ENCODE results near the gene PARD3B. TPM values are rescaled to one million over a fixed set of nuclear protein-coding genes. Genes with fewer than 3 reads are reported as not detected.
A peak's percentile ranks its signal among the peaks of the same experiment; 100 is the strongest.

Gene PARD3B
- total and polyA plus RNA-seq, 2 of the 8 experiments (the other 6 are each of a cell fraction or from before 2014, with no cell fraction given): 1.2 to 5.7 TPM

DNA sequence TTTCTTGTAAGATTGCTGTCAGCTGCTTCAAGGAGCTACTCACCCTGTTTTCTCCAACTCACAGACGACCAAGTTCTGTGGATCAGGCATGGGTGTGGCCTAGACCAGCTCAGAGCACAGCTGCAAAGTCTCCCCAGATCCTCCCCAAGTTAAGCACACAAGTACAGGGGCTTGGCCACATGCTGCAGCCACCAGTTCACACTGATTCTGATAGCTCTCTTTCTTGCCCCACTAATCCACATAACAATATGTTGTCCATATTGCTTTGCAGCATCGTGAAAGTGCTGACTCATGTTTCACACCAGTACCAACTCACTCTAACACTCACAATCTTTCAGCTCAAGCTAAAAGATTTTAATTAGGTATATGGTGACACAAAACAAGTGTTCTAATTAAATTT, 437.0 kb downstream of the PARD3B start:
- Histone ChIP-seq H3K23ac (ENCODE audit: insufficient read length) (no peak overlapping the region), H4K5ac (ENCODE audit: insufficient read length, low read depth, low read length) (peak overlapping the region; percentile 9), H2AFZ (ENCODE audit: low read length) (peak overlapping the region; percentile 15; the same call in 1 of the 2 replicates), H3K23me2 (ENCODE audit: low read depth, low read length) (no peaks in the 10 kb centered on the region), H3K4ac (replicated peaks; ENCODE audit: insufficient read length, low read depth, low read length) (no peak overlapping the region), H2BK12ac (ENCODE audit: low read depth, low read length) (peak overlapping the region; percentile 82; the same call in 1 of the 2 replicates), H3K4me1 (replicated peaks in 1 of 4; ENCODE audit: control insufficient read depth in 3 of 4, insufficient read depth in 4 of 4, low read length in 3 of 4) (peaks cover 0 to 7% (median 3%) of the 10 kb centered on the region in 4 experiments; a peak in 4 of 7 replicates), H2BK120ac (replicated peaks; ENCODE audit: low read depth, low read length) (peak overlapping the region; percentile 21), H4K91ac (replicated peaks; ENCODE audit: insufficient read length, low read length) (peak overlapping the region; percentile 93), H3K14ac (ENCODE audit: insufficient read length) (no peak overlapping the region), H3K79me1 (ENCODE audit: low read depth, low read length) (no peaks in the 10 kb centered on the region), H2AK5ac (ENCODE audit: low read depth, low read length) (no peak overlapping the region; the same call in 1 of the 2 replicates), H3K27ac (ENCODE audit: low read depth, low read length) (no peak overlapping the region), H3K4me2 (ENCODE audit: insufficient read depth in 1 of 2, low read depth in 2 of 2, low read length in 2 of 2) (peak overlapping the region in 1 of 2 experiments; percentile 21; a peak in 1 of 4 replicates), H2BK5ac (ENCODE audit: low read depth, low read length) (peak overlapping the region; percentile 26; the same call in 1 of the 2 replicates), H4K8ac (ENCODE audit: extremely low read depth, insufficient read depth, low read length) (no peak overlapping the region), H3K9me3 (ENCODE audit: insufficient read depth in 2 of 2, low read depth in 1 of 2, low read length in 1 of 2) (no peaks in the 10 kb centered on the region), H3K79me2 (ENCODE audit: control insufficient read depth in 1 of 2, insufficient read depth in 2 of 2, low read length in 2 of 2) (no peaks in the 10 kb centered on the region), H3K18ac (ENCODE audit: extremely low read depth, low read length) (no peak overlapping the region), H3K36me3 (ENCODE audit: control insufficient read depth in 2 of 4, insufficient read depth in 4 of 4, low read length in 3 of 4) (no peaks in the 10 kb centered on the region), H2BK15ac (ENCODE audit: low read length) (no peak overlapping the region), H3K27me3 (replicated peaks in 1 of 4; ENCODE audit: control insufficient read depth in 3 of 4, extremely low read depth in 1 of 4, insufficient read depth in 3 of 4, low read length in 3 of 4) (no peaks in the 10 kb centered on the region), H2BK20ac (ENCODE audit: low read length) (peak overlapping the region; percentile 27; the same call in 1 of the 2 replicates), H4K20me1 (replicated peaks in 1 of 2; ENCODE audit: control insufficient read depth in 1 of 2, insufficient read depth in 2 of 2, low read length in 2 of 2) (no peaks in the 10 kb centered on the region), H3K9ac (replicated peaks in 1 of 4; ENCODE audit: extremely low read depth in 1 of 4, low read depth in 3 of 4, low read length in 3 of 4) (no peak overlapping the region; a peak in 1 of 7 replicates), H3K4me3 (ENCODE audit: extremely low read depth in 1 of 4, insufficient read depth in 2 of 4, low read depth in 3 of 4, low read length in 4 of 4) (no peak overlapping the region), H3K56ac (replicated peaks; ENCODE audit: insufficient read length, low read depth, low read length) (no peak overlapping the region)
- DNase-seq (ENCODE audit: low read depth in 1 of 2, low spot score in 2 of 2) (no peak), FAIRE-seq (peak; percentile 58)
- 51% methylated on average over 2 of the region's 2 CpGs; no CpG with 5 or more reads in 1 of the 2 experiments for WGBS, 2 experiments (ENCODE audit: extremely low coverage in 1 of 2, insufficient coverage in 1 of 2, insufficient read length in 1 of 2, insufficient replicate concordance in 2 of 2, low coverage in 1 of 2, low lambda C conversion rate in 2 of 2, missing lambda C conversion rate in 1 of 2)
- ChIA-PET POLR2A (ENCODE audit: partially characterized antibody) (no interaction called here), CTCF (ENCODE audit: partially characterized antibody) (interaction anchor here (1.2 kb wide), 1 partner anchor 739 kb away, joined by 4 read pairs; no protein-coding TSS in a partner anchor)
- TF ChIP-seq, protein P1, sequence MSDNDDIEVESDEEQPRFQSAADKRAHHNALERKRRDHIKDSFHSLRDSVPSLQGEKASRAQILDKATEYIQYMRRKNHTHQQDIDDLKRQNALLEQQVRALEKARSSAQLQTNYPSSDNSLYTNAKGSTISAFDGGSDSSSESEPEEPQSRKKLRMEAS (IDR thresholded peaks at IDR 0.05): peak; percentile 58; the same call in 1 of the 2 replicates
- no peak for TF ChIP-seq RNF2 (IDR thresholded peaks at IDR 0.05; ENCODE audit: borderline replicate concordance, low read depth, low read length, missing control alignments, poor library complexity, severe bottlenecking)
- peak; percentile 94 for TF ChIP-seq BACH1 (IDR thresholded peaks at IDR 0.05; ENCODE audit: low read length)
- TF ChIP-seq, protein P2, sequence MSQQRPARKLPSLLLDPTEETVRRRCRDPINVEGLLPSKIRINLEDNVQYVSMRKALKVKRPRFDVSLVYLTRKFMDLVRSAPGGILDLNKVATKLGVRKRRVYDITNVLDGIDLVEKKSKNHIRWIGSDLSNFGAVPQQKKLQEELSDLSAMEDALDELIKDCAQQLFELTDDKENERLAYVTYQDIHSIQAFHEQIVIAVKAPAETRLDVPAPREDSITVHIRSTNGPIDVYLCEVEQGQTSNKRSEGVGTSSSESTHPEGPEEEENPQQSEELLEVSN (IDR thresholded peaks at IDR 0.05): peak; percentile 57; the same call in 1 of the 2 replicates
- TF ChIP-seq MAFK (IDR thresholded peaks at IDR 0.05; ENCODE audit: low read depth, low read length): peak; percentile 84
- no peak for TF ChIP-seq SP4 (IDR thresholded peaks at IDR 0.05; ENCODE audit: low read length)
- TF ChIP-seq, protein P3, sequence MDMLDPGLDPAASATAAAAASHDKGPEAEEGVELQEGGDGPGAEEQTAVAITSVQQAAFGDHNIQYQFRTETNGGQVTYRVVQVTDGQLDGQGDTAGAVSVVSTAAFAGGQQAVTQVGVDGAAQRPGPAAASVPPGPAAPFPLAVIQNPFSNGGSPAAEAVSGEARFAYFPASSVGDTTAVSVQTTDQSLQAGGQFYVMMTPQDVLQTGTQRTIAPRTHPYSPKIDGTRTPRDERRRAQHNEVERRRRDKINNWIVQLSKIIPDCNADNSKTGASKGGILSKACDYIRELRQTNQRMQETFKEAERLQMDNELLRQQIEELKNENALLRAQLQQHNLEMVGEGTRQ (IDR thresholded peaks at IDR 0.05; ENCODE audit: low read length): no peak

All from H1 (cell line).